ENCODE results near the gene LIMA1.
"Not testable (repeated sequence)": the region's sequence is repeated elsewhere in the genome, so short reads cannot be mapped to it uniquely, and the experiment has no call there.

Gene LIMA1

DNA sequence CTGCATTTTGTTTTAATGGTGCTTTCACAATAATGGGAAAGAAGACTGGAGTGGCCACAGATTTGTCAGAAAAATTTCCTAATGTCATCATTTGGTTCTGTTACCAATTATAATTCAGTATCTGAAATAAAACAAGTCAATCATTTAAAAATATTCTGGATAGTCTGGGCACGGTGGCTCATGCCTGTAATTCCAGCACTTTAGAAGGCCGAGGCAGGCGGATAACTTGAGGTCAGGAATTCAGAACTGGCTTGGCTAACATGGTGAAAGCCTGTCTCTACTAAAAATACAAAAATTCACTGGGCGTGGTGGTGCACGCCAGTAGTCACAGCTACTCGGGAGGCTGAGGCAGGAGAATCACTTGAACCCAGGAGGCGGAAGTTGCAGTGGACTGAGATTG, 4.0 kb upstream of the LIMA1 start:
- no peak for DNase-seq (ENCODE audit: extremely low read depth in 1 of 2, low read depth in 1 of 2)

DNA sequence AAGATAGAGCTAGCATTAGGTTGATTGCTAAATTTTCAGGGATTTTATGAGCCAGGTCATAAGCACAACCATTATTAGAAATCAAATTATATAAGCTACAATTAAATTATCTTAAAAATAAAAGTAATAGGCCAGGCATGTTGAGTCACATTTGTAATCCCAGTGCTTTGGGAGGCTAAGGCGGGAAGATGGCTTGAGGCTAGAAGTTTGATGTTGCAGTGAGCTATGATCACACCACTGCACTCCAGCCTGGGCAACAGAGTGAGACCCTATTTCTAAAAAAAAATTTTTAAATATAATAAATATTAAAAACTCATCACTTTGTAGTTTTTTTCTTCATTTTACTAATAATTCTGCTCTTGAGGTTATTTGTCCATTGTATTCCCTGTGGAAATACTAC, 1.9 kb upstream of the LIMA1 start:
- DNase-seq (ENCODE audit: extremely low read depth in 1 of 2, low read depth in 1 of 2), result no peak

DNA sequence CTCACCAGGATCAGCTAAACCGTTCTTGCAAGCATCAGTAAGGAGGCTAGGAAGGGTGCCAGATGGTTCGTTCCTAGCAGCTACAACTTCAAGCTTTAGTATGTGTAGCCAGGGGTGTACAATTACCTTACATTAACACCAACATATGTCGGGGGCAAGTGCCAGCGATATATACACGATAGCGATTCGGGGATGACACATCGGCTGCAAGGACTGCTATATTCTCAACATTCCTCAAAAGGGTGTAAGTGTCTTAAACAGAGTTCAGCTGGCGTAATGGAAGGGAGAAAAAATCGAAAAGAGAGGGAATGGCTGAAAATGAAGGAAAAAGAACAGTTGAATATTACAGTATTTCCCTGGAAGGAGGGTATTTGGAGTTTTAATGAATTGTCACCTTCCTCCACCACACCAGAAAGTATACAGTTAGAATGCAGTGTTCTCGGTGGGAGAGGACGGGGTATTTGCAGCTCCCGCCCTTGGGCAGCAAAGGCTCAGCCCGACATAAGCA, 545 bp downstream of the LIMA1 start:
- no peak for DNase-seq (ENCODE audit: extremely low read depth in 1 of 2, low read depth in 1 of 2)

DNA sequence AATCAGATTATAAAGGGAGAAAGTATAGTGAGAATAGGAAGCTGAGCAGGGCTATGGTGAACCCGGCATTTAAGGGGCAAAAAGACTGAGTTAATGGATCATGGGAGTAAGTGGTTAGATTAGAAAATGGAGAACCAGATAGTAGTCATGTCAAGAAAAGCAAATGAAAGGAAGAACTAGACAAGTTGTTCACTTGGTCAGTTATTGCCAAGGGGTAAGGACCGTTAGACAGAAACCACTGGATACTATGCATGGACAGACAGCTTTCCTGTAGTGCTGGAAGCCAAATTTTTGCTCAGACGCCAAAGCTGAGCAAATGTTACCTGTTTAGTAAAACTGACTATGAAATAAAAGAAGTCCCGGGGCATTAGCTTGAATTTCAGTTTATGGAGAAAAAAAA, 3.8 kb downstream of the LIMA1 start:
- no peak for DNase-seq (ENCODE audit: extremely low read depth in 1 of 2, low read depth in 1 of 2)

DNA sequence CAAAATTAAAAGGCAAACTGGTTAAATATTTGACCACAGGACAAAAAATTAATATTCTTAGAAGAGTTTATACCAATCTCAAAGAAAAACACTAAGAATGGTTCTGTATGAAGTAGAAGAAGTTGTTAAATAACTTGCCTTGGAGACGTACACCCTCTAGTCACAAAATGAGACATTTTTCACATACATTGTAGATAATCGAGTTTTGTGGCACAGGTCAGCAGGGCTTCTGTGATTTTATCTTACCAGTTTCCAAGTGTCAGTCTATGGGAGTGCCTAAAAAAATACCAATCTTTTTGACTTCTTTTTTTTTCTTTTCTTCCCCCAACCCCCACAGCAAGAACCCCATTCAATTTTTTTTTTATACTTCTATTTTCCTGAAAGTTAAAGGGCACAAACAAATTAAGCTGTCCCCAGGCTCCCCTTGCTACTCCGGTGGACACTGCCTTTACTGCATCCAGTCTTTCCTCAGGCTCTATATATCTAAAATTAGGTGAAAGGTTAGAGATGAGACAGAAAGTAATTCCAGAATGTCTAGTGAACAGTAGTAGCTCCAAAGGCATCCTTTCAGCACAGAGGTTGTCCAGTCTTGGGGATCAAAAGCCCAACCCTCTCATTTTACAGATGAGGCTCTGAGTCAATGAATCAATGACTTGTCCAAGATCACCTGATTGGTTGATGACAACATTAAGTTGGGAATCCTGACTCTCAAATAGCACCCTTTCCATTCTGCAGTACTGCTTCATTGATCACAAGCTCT, 6.2 kb downstream of the LIMA1 start:
- no peak for DNase-seq (ENCODE audit: extremely low read depth in 1 of 2, low read depth in 1 of 2)

DNA sequence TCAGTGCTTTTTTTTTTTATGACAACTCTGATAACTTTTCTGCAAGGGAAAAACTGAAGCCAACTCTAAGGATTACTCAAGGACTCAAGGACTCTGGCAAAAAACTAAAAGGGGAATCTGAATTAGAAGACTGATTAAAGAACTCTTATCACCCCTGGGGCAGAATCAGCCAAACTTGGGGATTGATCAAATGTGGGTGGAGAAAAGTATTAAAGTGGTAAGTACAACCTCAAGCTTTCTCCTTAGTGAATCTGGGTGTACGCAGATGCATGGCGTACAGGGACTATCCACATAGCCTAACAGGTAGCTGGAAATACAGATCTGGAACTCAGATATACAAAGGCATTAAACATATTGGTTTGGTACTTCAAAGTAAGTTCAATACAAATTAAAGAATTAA, 7.3 kb downstream of the LIMA1 start:
- no peak for DNase-seq (ENCODE audit: extremely low read depth in 1 of 2, low read depth in 1 of 2)

DNA sequence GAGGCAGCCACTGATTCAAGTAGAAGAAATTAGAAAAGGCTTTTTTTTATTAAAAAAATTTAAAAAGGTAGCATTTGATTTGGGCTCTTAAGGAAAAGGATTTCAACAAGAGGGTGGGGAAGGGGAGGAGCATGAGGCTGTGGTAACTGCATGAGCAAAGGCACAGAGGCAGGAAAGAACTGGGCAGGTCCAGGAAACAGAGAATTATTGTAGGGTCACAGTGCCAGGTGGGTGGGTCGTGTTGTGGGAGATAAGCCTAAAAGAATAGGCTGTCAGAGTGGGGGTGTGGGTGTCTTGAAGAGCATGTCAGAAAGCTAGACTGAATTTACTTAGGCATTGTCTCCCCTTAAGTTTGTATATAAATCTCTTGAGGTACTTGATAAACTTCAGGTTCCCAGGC, 7.8 kb downstream of the LIMA1 start:
- DNase-seq (ENCODE audit: extremely low read depth in 1 of 2, low read depth in 1 of 2), result no peak

DNA sequence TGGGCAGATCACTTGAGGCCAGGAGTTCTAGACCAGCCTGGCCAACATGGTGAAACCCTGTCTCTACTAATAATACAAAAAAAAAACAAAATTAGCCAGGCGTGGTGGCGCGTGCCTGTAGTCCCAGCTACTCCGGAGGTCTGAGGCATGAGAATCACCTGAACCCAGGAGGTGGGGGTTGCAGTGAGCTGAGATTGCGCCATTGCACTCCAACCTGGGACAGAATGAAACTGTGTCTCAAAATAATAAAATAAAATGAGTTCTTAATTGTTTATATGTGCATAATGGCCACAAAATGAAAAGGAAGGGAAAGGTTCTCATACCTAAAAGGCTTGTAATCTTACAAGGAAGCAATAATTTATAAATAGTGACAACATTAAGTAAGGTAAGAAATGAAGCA, 8.2 kb downstream of the LIMA1 start:
- DNase-seq (ENCODE audit: extremely low read depth in 1 of 2, low read depth in 1 of 2), result not testable (repeated sequence)

DNA sequence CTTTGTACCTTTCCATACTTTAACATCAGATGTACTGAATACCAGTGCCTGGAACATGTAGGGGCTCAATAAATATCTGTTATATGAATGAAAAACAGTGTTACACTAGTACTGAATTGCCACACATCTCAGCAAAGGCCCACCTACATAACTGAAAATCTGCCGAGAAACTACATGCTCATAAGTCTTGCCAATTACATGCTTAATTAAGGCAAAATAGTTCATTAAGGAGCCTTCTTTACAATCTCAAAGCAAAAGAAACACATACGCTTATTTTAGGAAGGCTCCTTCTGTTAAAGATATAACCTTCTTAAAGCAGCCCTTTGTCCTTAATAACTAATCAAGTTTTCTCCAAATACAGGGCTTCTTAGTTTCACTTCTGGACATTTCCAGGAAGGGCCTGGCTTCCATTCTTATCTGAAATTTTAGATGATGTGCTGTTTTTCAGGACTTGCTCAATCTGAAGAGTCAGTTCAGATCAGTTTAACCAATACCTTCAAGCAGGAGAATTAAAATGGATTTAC, 11.5 kb downstream of the LIMA1 start:
- no peak for DNase-seq (ENCODE audit: extremely low read depth in 1 of 2, low read depth in 1 of 2)

DNA sequence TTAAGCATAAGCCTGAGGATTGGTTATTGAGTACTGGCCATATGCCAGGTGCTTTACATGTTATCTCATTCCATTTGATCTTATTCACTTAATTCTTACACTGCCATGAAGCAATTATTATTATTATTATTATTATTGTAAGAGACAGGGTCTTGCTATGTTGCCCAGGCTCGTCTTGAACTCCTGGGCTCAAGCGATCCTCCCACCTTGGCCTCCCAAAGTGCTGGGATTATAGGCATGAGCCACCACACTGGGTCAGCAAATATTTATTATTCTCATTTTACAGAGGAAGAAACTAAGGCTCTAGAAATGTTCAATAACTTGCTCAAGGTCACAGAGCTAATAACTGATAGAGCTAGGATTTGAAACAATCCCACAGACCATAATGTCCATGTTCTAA, 14.8 kb downstream of the LIMA1 start:
- no peak for DNase-seq (ENCODE audit: extremely low read depth in 1 of 2, low read depth in 1 of 2)

DNA sequence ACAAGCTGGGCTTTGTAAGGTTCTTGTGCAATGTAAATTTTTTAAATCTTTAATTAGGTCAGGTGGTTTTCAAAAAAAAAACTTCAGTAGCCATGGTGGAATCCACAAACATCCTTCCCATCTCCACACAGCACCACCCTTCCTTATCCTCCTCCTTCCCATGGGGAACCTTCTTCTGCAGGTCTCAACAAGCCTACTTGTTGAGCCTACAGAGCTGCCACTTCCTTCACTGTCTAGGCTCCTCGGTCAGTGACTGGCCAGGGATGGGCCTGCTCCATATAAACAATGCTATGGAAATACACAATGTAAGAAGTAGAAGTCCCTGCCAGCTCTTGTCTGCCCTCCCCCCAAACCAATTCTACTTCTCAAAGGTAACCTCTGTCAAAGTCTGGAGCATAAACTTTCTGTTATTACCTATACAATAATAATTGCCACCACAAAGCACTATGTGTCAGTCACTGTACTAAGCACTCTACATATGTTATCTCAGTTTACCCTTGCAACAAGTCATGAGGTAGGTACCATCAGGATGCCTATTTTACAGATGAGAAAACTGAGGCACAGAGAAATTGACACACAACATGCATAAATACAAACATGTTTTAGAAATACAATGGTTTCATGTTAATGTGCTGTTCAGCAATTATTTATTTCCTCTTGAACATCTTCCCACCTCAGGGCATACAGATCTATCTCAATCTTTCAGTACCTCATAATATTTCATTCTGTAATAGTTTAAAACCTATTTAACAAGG, 17.4 kb downstream of the LIMA1 start:
- no peak for DNase-seq (ENCODE audit: extremely low read depth in 1 of 2, low read depth in 1 of 2)

DNA sequence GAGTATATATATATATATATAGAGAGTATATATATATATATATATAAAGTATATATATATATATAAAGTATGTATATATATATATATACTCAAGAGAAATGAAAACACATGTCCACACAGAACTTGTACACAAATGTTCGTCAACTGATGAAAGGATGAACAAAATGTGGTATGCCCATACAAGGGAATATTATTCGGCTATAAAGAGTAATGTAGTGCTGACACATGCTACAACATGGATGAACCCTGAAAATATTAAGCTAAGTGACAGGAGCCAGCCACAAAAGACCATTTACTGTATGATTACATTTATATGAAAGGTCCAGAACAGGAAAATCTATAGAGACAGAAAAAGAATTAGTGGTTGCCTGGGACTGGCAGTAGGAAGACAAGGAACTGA, 19.5 kb downstream of the LIMA1 start:
- DNase-seq (ENCODE audit: extremely low read depth in 1 of 2, low read depth in 1 of 2), result no peak

DNA sequence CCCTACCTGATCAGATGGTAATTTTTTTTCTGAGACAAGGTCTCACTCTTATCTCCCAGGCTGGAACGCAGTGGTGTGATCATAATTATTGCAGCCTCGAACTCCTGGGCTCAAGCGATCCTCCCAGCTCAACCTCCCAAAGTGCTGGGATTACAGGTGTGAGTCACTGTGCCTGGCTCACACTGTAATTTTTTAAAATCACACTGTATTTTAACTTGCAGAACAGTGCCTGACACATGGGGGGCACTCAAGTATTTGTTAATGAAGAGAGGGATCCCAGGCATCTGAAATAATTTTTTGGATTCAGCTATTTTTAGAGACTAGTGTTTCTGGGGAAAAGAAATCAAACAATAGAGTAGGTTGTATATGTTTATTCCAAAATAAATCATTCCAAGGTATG, 21.7 kb downstream of the LIMA1 start:
- no peak for DNase-seq (ENCODE audit: extremely low read depth in 1 of 2, low read depth in 1 of 2)

DNA sequence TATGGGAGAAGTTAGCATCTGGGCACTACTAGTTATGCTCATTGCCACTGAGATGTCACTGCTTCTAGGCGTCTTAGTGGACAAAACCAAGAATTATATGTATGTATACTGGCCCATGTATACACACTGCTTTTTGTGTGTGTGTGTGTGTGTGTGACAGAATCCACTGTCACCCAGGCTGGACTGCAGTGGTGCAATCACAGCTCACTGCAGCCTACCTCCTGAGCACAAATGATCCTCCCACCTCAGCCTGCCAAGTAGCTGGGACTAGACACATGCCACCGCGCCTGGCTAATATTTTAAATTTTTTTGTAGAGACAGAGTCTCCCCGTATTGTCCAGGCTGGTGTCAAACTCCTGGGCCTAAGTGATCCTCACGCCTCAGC, 25.2 kb downstream of the LIMA1 start:
- DNase-seq (ENCODE audit: extremely low read depth in 1 of 2, low read depth in 1 of 2), result no peak

DNA sequence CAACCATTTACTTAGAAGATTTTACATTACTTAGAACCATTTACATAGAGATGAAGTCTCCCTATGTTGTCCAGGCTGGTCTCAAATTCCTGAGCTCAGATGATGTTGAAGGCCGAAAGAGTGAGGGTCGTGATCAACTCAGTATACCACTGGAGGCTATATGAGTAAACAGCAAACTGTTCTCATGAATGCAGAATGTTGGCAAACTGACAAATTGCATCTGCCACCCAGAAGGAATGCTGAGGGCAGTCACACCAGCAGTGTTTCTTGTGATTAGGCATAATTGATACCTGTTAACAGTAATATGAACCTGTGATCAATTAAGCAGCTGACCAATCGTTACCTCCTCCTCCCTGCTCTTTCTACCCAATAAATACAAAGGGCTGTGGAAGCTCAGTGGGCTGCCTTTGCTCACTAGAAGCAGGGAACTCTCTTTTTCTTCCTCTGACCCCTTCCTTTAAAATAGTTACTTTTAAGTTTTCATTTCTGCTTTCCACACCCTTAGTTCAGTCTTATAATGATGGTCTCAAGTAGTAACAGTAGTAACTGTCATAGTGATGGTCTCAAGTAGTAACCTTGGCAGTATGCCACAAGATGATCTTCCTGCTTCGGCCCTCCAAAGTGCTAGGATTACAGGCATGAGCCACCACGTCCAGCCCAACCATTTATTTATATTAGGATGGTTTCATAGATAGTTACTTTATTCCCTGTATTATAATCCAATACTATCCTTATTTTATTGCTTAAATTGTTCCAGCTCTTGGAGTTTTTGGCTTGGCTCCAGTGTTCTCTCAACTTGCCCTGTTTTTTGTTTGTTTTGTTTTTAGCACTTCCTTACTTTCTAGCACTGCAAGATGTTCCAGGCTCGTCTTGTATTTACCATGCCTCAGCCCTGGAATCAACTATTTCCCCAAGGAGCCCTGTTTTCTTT, 25.8 kb downstream of the LIMA1 start:
- no peak for DNase-seq (ENCODE audit: extremely low read depth in 1 of 2, low read depth in 1 of 2)

DNA sequence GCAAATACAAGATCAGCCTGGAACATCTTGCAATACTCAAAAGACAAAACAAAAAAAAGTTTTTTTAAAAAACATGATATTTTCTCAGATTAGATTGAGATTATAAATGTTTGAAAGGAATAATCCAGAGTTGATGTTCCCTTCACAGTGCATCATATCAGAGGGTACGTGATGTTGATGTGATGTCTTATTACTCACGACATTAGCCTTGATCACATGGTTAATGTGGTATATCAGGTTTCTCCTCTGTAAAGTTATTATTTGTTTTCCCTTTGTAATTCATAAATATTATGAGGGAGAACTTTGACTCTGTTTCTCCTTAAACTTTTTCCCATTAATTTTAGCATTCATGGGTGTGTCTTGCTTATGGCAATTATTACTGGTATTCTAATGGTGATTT, 26.6 kb downstream of the LIMA1 start:
- DNase-seq (ENCODE audit: extremely low read depth in 1 of 2, low read depth in 1 of 2), result no peak

DNA sequence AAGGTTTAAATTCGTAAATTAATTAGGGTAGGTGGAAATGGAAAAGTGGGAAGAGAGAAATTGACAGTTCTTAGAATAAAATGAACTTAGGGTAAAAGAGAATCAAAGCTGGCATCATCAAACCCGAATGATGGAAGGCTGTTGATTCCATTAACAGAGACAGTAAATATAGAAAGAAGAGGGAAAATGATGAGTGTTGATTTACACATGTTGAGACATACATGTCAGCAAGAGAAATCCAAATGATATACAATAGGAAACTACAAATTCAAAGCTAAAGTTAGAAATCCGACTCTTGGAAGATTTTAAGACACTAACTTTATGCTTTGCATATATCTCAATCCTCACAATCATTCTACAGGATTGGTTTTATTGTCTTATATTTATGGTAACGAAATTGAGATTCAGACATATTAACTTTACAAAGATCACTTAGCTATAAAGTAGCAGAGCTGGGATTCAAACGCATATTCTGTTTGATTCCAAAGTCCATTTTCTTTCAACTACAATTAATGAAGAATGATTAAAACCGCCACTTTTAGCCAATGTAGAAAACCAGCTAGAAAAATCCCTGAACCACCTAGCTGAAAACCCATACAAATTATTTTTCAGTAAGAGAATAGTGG, 30.2 kb downstream of the LIMA1 start:
- no peak for DNase-seq (ENCODE audit: extremely low read depth in 1 of 2, low read depth in 1 of 2)

DNA sequence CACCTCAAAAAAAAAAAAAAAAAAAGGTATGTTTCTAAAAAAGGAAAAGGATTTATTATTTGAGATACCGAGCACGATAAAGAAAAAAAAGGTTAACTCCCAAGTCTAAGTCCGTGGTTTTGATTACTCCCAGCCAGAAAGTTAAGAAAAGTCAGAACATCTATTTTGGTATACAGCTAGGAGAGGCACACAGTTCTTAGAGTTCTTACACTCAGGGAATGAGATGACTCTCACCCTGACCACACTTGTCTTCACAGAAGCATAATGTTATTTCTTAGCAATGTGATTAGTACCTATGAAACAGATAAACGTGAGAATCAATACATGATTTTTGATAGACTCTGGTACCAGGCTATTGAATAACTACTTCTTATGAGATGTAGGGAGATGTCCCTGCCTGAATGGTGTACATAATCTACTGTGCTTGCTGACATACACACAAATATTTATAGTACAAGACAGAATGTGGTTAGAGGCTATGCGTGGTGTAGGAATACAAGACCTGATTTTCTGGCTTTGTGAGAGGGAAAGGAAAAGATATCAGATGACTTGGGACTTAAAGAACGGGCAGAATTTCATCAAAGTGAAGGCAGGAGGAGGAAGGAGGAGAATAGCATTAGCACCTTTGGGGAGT, 31.6 kb downstream of the LIMA1 start:
- no peak for DNase-seq (ENCODE audit: extremely low read depth in 1 of 2, low read depth in 1 of 2)

DNA sequence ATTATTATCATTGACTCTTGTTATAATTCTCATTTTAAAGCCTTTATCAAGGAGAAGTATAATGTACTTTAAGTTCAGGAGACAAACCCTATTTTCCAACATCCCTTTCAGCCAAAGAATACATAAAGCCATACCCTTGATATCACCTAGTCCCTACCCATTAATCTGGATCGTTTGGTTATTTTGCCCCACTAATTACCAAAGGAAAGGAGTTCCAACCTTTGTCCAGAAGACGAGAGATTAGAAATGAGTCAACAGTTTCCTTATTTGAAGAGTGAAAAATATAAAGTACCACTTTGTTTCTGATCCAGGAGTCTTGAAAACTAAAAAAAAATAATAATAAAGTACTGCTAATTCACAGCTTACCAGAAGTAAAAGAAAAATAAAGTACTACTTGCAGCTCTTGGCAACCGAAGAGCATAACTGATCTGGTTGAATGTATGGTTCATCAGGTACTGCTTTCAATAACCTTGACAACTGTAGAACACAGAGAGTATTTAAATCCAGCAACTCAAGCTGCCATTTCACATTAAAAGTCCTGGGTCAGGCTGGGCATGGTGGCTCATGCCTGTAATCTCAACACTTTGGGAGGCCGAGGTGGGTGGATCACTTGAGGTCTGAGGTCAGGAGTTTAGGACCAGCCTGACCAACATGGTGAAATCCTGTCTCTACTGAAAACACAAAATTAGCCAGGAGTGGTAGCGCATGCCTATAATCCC, 33.7 kb downstream of the LIMA1 start:
- no peak for DNase-seq (ENCODE audit: extremely low read depth in 1 of 2, low read depth in 1 of 2)

DNA sequence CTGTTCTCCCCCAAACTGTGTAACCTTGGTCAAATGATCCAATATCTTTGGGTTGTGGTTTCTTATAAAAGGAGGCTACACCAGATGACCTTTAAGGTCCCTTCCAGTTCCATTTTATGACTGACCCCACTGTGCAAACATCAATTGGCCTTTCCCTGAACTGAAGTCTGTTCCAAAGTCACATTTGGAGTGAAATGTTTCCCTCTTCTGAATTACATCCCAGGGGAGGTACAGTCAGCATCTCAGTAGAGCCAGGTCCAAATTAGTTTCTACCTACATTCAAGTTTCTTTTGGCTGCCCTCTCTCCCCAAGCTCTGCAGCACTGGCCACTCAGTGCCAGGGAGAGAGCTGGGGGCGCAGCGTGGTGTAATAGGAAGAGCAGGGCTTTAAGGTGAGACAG, 34.4 kb downstream of the LIMA1 start:
- no peak for DNase-seq (ENCODE audit: extremely low read depth in 1 of 2, low read depth in 1 of 2)
